KMS-11 (cell line): ENCODE results near the gene STK32B.

Experiments used
- H2AFZ ChIP-seq: fragments of 200-600 bp; sonication (generic); 2 replicates; pipeline ENCODE4 v1.6.1; 2016; ENCODE audit warnings: antibody characterized with exemption, mixed run types, low read depth
- H3K27ac ChIP-seq: fragments of 200-600 bp; sonication (generic); 2 replicates; pipeline ENCODE4 v1.6.1; 2016; ENCODE audit warnings: mild to moderate bottlenecking, mixed run types
- H3K27me3 ChIP-seq: fragments of 200-600 bp; sonication (generic); 2 replicates; pipeline ENCODE4 v1.6.1; 2017; ENCODE audit warnings: mild to moderate bottlenecking, low read depth, mixed run types, moderate library complexity; ENCODE audit not compliant: insufficient read depth
- H3K36me3 ChIP-seq: fragments of 200-600 bp; sonication (generic); 2 replicates; pipeline ENCODE4 v1.6.1; 2017; ENCODE audit warnings: mild to moderate bottlenecking, mixed run types; ENCODE audit not compliant: insufficient read depth
- H3K4me1 ChIP-seq: fragments of 200-600 bp; sonication (generic); 2 replicates; pipeline ENCODE4 v1.6.1; 2016; ENCODE audit warnings: mild to moderate bottlenecking, low read depth, mixed run types; ENCODE audit not compliant: poor library complexity, severe bottlenecking
- H3K4me2 ChIP-seq: fragments of 200-600 bp; sonication (generic); 2 replicates; pipeline ENCODE4 v1.7.0; 2016; ENCODE audit warnings: mild to moderate bottlenecking, mixed run types
- H3K4me3 ChIP-seq: fragments of 200-600 bp; sonication (generic); IDR thresholded peaks from 2 replicates; pipeline ENCODE4 v1.6.1; 2017; ENCODE audit warnings: low read depth, low read length, mixed read lengths; ENCODE audit not compliant: insufficient read depth
- H3K79me2 ChIP-seq: fragments of 200-600 bp; sonication (generic); 2 replicates; pipeline ENCODE4 v1.6.1; 2016; ENCODE audit warnings: low read depth, mixed run types; ENCODE audit not compliant: insufficient read depth
- H3K9ac ChIP-seq: fragments of 200-600 bp; sonication (generic); 2 replicates; pipeline ENCODE4 v1.6.1; 2016; ENCODE audit warnings: mild to moderate bottlenecking, mixed run types
- H4K20me1 ChIP-seq: fragments of 200-600 bp; sonication (generic); 2 replicates; pipeline ENCODE4 v1.6.1; 2016; ENCODE audit warnings: mild to moderate bottlenecking, mixed run types; ENCODE audit not compliant: insufficient read depth
- TF ChIP-seq, protein P1 (sequence below): fragments of 200-600 bp; sonication (generic); conservative IDR thresholded peaks from 2 replicates; pipeline ENCODE4 v1.6.1; 2017; ENCODE audit warnings: low read depth, mild to moderate bottlenecking, antibody characterized with exemption, low read length, moderate library complexity, mixed read lengths

STK32B gene

DNA sequence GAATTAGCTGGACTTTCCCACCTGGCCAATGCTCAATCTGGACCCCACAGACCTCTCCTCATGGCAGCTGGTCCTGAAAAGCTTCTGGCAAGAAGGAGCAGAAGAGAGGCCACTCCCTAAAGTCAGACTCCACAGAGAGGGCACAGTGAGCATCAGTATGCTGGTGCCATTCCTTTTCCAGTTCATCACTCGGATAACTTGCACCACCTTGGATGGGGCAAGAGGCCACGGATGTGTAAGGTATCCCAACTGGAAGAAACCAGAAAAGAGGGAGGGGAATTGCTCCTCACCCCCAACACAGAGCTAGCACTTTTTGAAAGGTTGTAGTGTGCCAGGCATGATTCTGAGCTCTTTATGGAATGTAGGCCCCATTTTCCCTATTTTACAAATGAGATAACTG is 85.9 kb downstream of the STK32B start:
- Histone ChIP-seq H3K9ac (no peak overlapping the region), H3K27me3 (no peaks in the 10 kb centered on the region)

DNA sequence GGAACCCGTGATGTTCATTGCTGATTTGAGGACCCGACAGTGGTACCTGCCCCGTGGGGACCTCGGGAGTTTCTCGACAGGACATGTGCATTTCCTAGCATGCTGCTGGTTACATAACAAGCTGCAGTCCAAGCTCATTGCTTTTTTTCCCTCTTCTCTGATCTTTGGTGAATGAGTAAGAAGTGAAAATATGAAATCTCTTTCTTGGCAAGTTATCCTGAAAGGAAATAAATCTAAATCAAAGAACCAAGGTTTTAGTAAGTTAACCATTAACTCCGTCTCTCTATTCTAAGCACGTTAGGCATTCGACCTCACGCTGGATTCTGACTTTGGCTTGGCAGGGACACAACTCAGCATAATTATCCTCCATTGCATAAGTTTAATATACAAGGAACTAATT is 86.6 kb downstream of the STK32B start:
- H2AFZ ChIP-seq, result no peak overlapping the region
- H3K9ac ChIP-seq, result no peak overlapping the region
- H3K4me1 ChIP-seq, result no peaks in the 10 kb centered on the region
- H3K79me2 ChIP-seq, result no peaks in the 10 kb centered on the region
- H3K27ac ChIP-seq, result no peak overlapping the region
- TF ChIP-seq, protein P1, sequence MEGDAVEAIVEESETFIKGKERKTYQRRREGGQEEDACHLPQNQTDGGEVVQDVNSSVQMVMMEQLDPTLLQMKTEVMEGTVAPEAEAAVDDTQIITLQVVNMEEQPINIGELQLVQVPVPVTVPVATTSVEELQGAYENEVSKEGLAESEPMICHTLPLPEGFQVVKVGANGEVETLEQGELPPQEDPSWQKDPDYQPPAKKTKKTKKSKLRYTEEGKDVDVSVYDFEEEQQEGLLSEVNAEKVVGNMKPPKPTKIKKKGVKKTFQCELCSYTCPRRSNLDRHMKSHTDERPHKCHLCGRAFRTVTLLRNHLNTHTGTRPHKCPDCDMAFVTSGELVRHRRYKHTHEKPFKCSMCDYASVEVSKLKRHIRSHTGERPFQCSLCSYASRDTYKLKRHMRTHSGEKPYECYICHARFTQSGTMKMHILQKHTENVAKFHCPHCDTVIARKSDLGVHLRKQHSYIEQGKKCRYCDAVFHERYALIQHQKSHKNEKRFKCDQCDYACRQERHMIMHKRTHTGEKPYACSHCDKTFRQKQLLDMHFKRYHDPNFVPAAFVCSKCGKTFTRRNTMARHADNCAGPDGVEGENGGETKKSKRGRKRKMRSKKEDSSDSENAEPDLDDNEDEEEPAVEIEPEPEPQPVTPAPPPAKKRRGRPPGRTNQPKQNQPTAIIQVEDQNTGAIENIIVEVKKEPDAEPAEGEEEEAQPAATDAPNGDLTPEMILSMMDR, result no peak
- no peak overlapping the region for H3K4me2 ChIP-seq
- H3K36me3 ChIP-seq, result no peaks in the 10 kb centered on the region
- no peaks in the 10 kb centered on the region for H4K20me1 ChIP-seq
- no peaks in the 10 kb centered on the region for H3K27me3 ChIP-seq
- no peak overlapping the region for H3K4me3 ChIP-seq

More for the DNA sequence above, 85.9 kb downstream of the STK32B start:
- Histone ChIP-seq H2AFZ (no peak overlapping the region), H3K4me3 (no peak overlapping the region), H4K20me1 (no peaks in the 10 kb centered on the region), H3K36me3 (no peaks in the 10 kb centered on the region), H3K4me2 (no peak overlapping the region), H3K79me2 (no peaks in the 10 kb centered on the region), H3K27ac (no peak overlapping the region), H3K4me1 (no peaks in the 10 kb centered on the region)
- TF ChIP-seq, protein P1, result no peak

DNA sequence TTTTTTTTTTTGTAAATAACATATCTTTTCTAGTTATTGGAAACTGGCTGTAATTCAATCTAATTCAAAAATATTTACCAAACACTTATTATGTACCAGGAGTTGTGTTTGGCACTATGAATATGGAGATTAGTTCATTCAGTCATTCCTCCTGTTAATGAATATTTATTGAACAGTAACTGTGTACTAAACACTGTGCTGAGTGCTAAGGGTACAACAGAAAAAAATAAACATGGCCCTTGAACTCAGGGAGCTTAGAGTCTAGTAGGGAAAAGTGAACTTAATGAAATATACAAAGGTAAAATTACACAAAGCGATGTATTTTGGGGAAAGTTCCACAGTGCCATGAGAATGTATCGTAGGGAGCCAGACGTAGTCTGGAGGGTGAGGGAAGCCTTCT is 87.1 kb downstream of the STK32B start:
- H3K9ac ChIP-seq, result no peak overlapping the region
- TF ChIP-seq, protein P1, result no peak
- no peaks in the 10 kb centered on the region for H3K27me3 ChIP-seq
- no peak overlapping the region for H3K4me2 ChIP-seq
- H3K4me1 ChIP-seq, result no peaks in the 10 kb centered on the region
- no peak overlapping the region for H2AFZ ChIP-seq
- H3K36me3 ChIP-seq, result no peaks in the 10 kb centered on the region
- H3K27ac ChIP-seq, result no peak overlapping the region
- H3K4me3 ChIP-seq, result no peak overlapping the region
- no peaks in the 10 kb centered on the region for H4K20me1 ChIP-seq
- H3K79me2 ChIP-seq, result no peaks in the 10 kb centered on the region

DNA sequence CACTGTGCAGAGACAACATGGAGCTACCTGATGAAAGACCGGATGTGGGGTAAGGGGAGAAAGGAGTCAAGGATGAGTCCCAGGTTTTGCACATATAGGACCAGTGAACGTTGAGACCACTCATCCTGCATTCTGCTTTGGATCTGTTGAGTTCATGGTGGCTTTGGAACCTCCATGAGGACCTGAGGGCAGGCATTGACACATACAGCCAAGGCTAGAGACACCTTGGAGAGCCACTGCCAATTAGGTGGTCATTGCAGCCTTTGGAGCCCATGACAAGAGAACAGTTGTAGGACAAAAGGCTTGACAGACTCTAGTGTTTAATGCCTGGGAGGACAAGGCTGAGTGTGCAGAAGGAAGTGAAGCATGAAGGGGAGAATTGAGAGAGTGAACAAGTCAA is 87.9 kb downstream of the STK32B start:
- Histone ChIP-seq H3K36me3 (no peaks in the 10 kb centered on the region), H3K9ac (no peak overlapping the region), H3K79me2 (no peaks in the 10 kb centered on the region), H3K27ac (no peak overlapping the region), H3K4me3 (no peak overlapping the region), H2AFZ (no peak overlapping the region), H3K27me3 (no peaks in the 10 kb centered on the region), H3K4me2 (no peak overlapping the region), H3K4me1 (no peaks in the 10 kb centered on the region), H4K20me1 (no peaks in the 10 kb centered on the region)
- TF ChIP-seq, protein P1, result no peak
